Activated naive CD8-positive, alpha-beta T cell treated with anti-CD3 and anti-CD28 coated beads for 36 hours (primary cell): ENCODE measurements around the gene TMEM30B. TPM values are rescaled to one million over a fixed set of nuclear protein-coding genes. Genes with fewer than 3 reads are reported as not detected.

Source experiments
- DNase-seq: peaks from one replicate; pipeline ENCODE4 v3.0.0; 2021
- H3K27ac Mint-ChIP-seq: one replicate; pipeline ENCODE4 v1.8.0; 2022; ENCODE audit warnings: mild to moderate bottlenecking, moderate library complexity, mixed read lengths
- H3K27me3 Mint-ChIP-seq: one replicate; pipeline ENCODE4 v1.8.0; 2022; ENCODE audit warnings: mild to moderate bottlenecking, mixed read lengths
- H3K36me3 Mint-ChIP-seq: one replicate; pipeline ENCODE4 v1.8.0; 2021; ENCODE audit warnings: mild to moderate bottlenecking, mixed read lengths
- H3K4me1 Mint-ChIP-seq: one replicate; pipeline ENCODE4 v1.8.0; 2021; ENCODE audit warnings: mixed read lengths
- H3K4me3 Mint-ChIP-seq: one replicate; pipeline ENCODE4 v1.8.0; 2022; ENCODE audit warnings: mild to moderate bottlenecking, moderate library complexity, mixed read lengths
- H3K9me3 Mint-ChIP-seq: one replicate; pipeline ENCODE4 v1.8.0; 2022; ENCODE audit warnings: mixed read lengths
- total RNA-seq, 2 experiments: library from RNA; stranded (reverse); gene quantifications; one replicate each; pipeline ENCODE4 v1.2.3, GENCODE V29; 2021

Gene TMEM30B
- total RNA-seq, 2 experiments from 2014 or later = 1.8 to 2.0 TPM

GRCh38 chr14:61285364-61285763 lies 4.2 kb upstream of the TMEM30B start:
- no peak for DNase-seq
- Mint-ChIP-seq H3K36me3 (no peaks in the 10 kb centered on the region), H3K4me1 (peaks cover 18% of the 10 kb centered on the region), H3K27ac (no peak overlapping the region), H3K9me3 (no peaks in the 10 kb centered on the region), H3K4me3 (no peak overlapping the region), H3K27me3 (no peaks in the 10 kb centered on the region)

GRCh38 chr14:61284001-61284400 lies 2.9 kb upstream of the TMEM30B start:
- H3K36me3 Mint-ChIP-seq = no peaks in the 10 kb centered on the region
- peaks cover 4% of the 10 kb centered on the region for H3K27me3 Mint-ChIP-seq
- H3K27ac Mint-ChIP-seq = no peak overlapping the region

GRCh38 chr14:61282746-61283145 lies 1.6 kb upstream of the TMEM30B start:
- Mint-ChIP-seq H3K36me3 (no peaks in the 10 kb centered on the region), H3K9me3 (no peaks in the 10 kb centered on the region), H3K27me3 (peaks cover 4% of the 10 kb centered on the region), H3K4me1 (peaks cover 32% of the 10 kb centered on the region), H3K4me3 (no peak overlapping the region), H3K27ac (no peak overlapping the region)
- no peak for DNase-seq

More at GRCh38 chr14:61284001-61284400, 2.9 kb upstream of the TMEM30B start:
- Mint-ChIP-seq H3K4me3 (no peak overlapping the region), H3K4me1 (peaks cover 30% of the 10 kb centered on the region), H3K9me3 (no peaks in the 10 kb centered on the region)
- DNase-seq = no peak

- H3K27ac Mint-ChIP-seq = no peak overlapping the region
- no peak overlapping the region for H3K4me3 Mint-ChIP-seq
Observed at GRCh38 chr14:61281948-61282275, 774 bp upstream of the TMEM30B start.

GRCh38 chr14:61280526-61281185 lies 482 bp downstream of the TMEM30B start:
- Mint-ChIP-seq H3K9me3 (no peaks in the 10 kb centered on the region), H3K36me3 (no peaks in the 10 kb centered on the region), H3K27me3 (peaks cover 4% of the 10 kb centered on the region), H3K4me3 (peak overlapping the region; percentile 84), H3K27ac (peak overlapping the region; percentile 84), H3K4me1 (peaks cover 24% of the 10 kb centered on the region)
- peak; percentile 81 for DNase-seq

More at GRCh38 chr14:61281948-61282275, 774 bp upstream of the TMEM30B start:
- Mint-ChIP-seq H3K9me3 (no peaks in the 10 kb centered on the region), H3K4me1 (peaks cover 30% of the 10 kb centered on the region), H3K27me3 (peaks cover 4% of the 10 kb centered on the region), H3K36me3 (no peaks in the 10 kb centered on the region)
- DNase-seq = no peak

GRCh38 chr14:61280092-61280525 lies 1.0 kb downstream of the TMEM30B start:
- H3K27ac Mint-ChIP-seq = peak overlapping the region; percentile 84
- H3K9me3 Mint-ChIP-seq = no peaks in the 10 kb centered on the region
- peaks cover 4% of the 10 kb centered on the region for H3K27me3 Mint-ChIP-seq
- H3K4me1 Mint-ChIP-seq = peaks cover 23% of the 10 kb centered on the region
- no peaks in the 10 kb centered on the region for H3K36me3 Mint-ChIP-seq
- peak overlapping the region; percentile 84 for H3K4me3 Mint-ChIP-seq
- peak; percentile 50 for DNase-seq

- Mint-ChIP-seq H3K27me3 (peaks cover 8% of the 10 kb centered on the region), H3K27ac (no peak overlapping the region), H3K4me1 (peaks cover 20% of the 10 kb centered on the region), H3K36me3 (no peaks in the 10 kb centered on the region), H3K4me3 (no peak overlapping the region), H3K9me3 (no peaks in the 10 kb centered on the region)
- no peak for DNase-seq
Observed at GRCh38 chr14:61279082-61279481, 2.1 kb downstream of the TMEM30B start.

- Mint-ChIP-seq H3K27me3 (peaks cover 8% of the 10 kb centered on the region), H3K4me3 (no peak overlapping the region), H3K9me3 (no peaks in the 10 kb centered on the region), H3K36me3 (no peaks in the 10 kb centered on the region), H3K4me1 (peaks cover 16% of the 10 kb centered on the region), H3K27ac (no peak overlapping the region)
- no peak for DNase-seq
Observed at GRCh38 chr14:61277784-61278183, 3.4 kb downstream of the TMEM30B start.

- H3K27me3 Mint-ChIP-seq = peaks cover 13% of the 10 kb centered on the region
Observed at GRCh38 chr14:61277232-61277631, 3.9 kb downstream of the TMEM30B start.

GRCh38 chr14:61271552-61271951 lies 9.6 kb downstream of the TMEM30B start:
- Mint-ChIP-seq H3K4me1 (peaks cover 4% of the 10 kb centered on the region), H3K9me3 (no peaks in the 10 kb centered on the region), H3K27ac (no peak overlapping the region), H3K36me3 (no peaks in the 10 kb centered on the region), H3K4me3 (no peak overlapping the region), H3K27me3 (peaks cover 35% of the 10 kb centered on the region)
- no peak for DNase-seq

More at GRCh38 chr14:61277232-61277631, 3.9 kb downstream of the TMEM30B start:
- H3K27ac Mint-ChIP-seq = no peak overlapping the region
- H3K4me1 Mint-ChIP-seq = peaks cover 16% of the 10 kb centered on the region
- DNase-seq = no peak
- no peaks in the 10 kb centered on the region for H3K9me3 Mint-ChIP-seq
- H3K36me3 Mint-ChIP-seq = no peaks in the 10 kb centered on the region
- H3K4me3 Mint-ChIP-seq = no peak overlapping the region

GRCh38 chr14:61270714-61271113 lies 10.4 kb downstream of the TMEM30B start:
- no peak for DNase-seq

GRCh38 chr14:61269321-61270083 lies 11.6 kb downstream of the TMEM30B start:
- Mint-ChIP-seq H3K4me3 (peak overlapping the region; percentile 67), H3K4me1 (peaks cover 4% of the 10 kb centered on the region), H3K36me3 (no peaks in the 10 kb centered on the region), H3K9me3 (no peaks in the 10 kb centered on the region), H3K27me3 (peaks cover 42% of the 10 kb centered on the region), H3K27ac (no peak overlapping the region)
- DNase-seq = peak; percentile 67

More at GRCh38 chr14:61270714-61271113, 10.4 kb downstream of the TMEM30B start:
- no peak overlapping the region for H3K27ac Mint-ChIP-seq
- H3K27me3 Mint-ChIP-seq = peaks cover 39% of the 10 kb centered on the region
- H3K4me3 Mint-ChIP-seq = no peak overlapping the region
- no peaks in the 10 kb centered on the region for H3K9me3 Mint-ChIP-seq
- H3K36me3 Mint-ChIP-seq = no peaks in the 10 kb centered on the region
- peaks cover 4% of the 10 kb centered on the region for H3K4me1 Mint-ChIP-seq

GRCh38 chr14:61268812-61269211 lies 12.3 kb downstream of the TMEM30B start:
- no peak overlapping the region for H3K27ac Mint-ChIP-seq
- peaks cover 38% of the 10 kb centered on the region for H3K27me3 Mint-ChIP-seq
- H3K9me3 Mint-ChIP-seq = no peaks in the 10 kb centered on the region
- H3K4me3 Mint-ChIP-seq = no peak overlapping the region
- DNase-seq = no peak
- H3K36me3 Mint-ChIP-seq = no peaks in the 10 kb centered on the region
- H3K4me1 Mint-ChIP-seq = peaks cover 4% of the 10 kb centered on the region

- no peak overlapping the region for H3K27ac Mint-ChIP-seq
- peaks cover 33% of the 10 kb centered on the region for H3K27me3 Mint-ChIP-seq
- H3K4me3 Mint-ChIP-seq = no peak overlapping the region
- DNase-seq = no peak
- peaks cover 4% of the 10 kb centered on the region for H3K4me1 Mint-ChIP-seq
- no peaks in the 10 kb centered on the region for H3K9me3 Mint-ChIP-seq
- no peaks in the 10 kb centered on the region for H3K36me3 Mint-ChIP-seq
Observed at GRCh38 chr14:61266891-61267740, 14.0 kb downstream of the TMEM30B start.

- H3K4me1 Mint-ChIP-seq = peaks cover 4% of the 10 kb centered on the region
- no peaks in the 10 kb centered on the region for H3K36me3 Mint-ChIP-seq
- no peak for DNase-seq
- H3K27ac Mint-ChIP-seq = no peak overlapping the region
- H3K4me3 Mint-ChIP-seq = no peak overlapping the region
- peaks cover 33% of the 10 kb centered on the region for H3K27me3 Mint-ChIP-seq
- H3K9me3 Mint-ChIP-seq = no peaks in the 10 kb centered on the region
Observed at GRCh38 chr14:61266436-61266835, 14.7 kb downstream of the TMEM30B start.
